Measurements from ENCODE around the gene BCKDHA.

DNA sequence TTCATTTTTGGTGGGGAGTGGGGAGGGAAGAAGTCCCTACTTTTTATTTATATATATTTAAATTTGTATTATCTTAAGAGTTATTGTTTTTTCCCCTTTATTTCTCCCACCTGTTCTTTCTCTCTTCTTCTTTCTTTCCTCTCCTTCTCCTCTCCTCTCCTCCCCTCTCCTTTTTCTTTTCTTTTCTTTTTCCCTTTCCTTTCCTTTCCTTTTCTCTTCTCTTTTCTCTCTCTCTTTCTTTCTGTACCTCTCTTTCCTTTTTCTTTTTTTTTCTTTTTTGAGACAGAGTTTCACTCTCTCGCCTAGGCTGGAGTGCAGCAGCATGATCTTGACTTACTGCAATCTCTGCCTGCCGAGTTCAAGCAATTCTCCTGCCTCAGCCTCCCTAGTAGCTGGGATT lies 1.9 kb downstream of the BCKDHA start:
- TF ChIP-seq, protein P1, sequence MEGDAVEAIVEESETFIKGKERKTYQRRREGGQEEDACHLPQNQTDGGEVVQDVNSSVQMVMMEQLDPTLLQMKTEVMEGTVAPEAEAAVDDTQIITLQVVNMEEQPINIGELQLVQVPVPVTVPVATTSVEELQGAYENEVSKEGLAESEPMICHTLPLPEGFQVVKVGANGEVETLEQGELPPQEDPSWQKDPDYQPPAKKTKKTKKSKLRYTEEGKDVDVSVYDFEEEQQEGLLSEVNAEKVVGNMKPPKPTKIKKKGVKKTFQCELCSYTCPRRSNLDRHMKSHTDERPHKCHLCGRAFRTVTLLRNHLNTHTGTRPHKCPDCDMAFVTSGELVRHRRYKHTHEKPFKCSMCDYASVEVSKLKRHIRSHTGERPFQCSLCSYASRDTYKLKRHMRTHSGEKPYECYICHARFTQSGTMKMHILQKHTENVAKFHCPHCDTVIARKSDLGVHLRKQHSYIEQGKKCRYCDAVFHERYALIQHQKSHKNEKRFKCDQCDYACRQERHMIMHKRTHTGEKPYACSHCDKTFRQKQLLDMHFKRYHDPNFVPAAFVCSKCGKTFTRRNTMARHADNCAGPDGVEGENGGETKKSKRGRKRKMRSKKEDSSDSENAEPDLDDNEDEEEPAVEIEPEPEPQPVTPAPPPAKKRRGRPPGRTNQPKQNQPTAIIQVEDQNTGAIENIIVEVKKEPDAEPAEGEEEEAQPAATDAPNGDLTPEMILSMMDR (IDR thresholded peaks at IDR 0.05; ENCODE audit: extremely low read depth in 1 of 2, insufficient read depth in 1 of 2, low read depth in 1 of 2, low read length in 2 of 2), result no peak
- TF ChIP-seq EZH2 (IDR thresholded peaks at IDR 0.05; ENCODE audit: borderline replicate concordance, low read depth, low read length, severe bottlenecking) (no peak), POLR2A (IDR thresholded peaks at IDR 0.05; ENCODE audit: low read depth, low read length) (no peak), JUN (IDR thresholded peaks at IDR 0.05; ENCODE audit: borderline replicate concordance, insufficient read depth, insufficient read length, low read depth) (no peak), POLR2AphosphoS5 (IDR thresholded peaks at IDR 0.05; ENCODE audit: insufficient read depth, low read depth, low read length) (no peak)
- TF ChIP-seq, protein P2, sequence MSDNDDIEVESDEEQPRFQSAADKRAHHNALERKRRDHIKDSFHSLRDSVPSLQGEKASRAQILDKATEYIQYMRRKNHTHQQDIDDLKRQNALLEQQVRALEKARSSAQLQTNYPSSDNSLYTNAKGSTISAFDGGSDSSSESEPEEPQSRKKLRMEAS (IDR thresholded peaks at IDR 0.05; ENCODE audit: insufficient read depth, insufficient read length), result no peak

Data from endothelial cell of umbilical vein (primary cell).